B cell (primary cell): ENCODE results near the gene BCOR. TPM values are rescaled to one million over a fixed set of nuclear protein-coding genes. Genes with fewer than 3 reads are reported as not detected.

Experiments
- ATAC-seq: fragments of 200-7000 bp; cut with Tn5 transposase; one replicate; pipeline ENCODE4 v1.10.0; 2021; ENCODE audit warnings: low read depth, mild to moderate bottlenecking, moderate number of reproducible peaks, moderate library complexity
- CTCF ChIA-PET: fragments of 350-600 bp; sonication (Branson Sonifier 250); formaldehyde crosslinking; loops from one replicate; lab custom pipeline; 2021; ENCODE audit warnings: antibody characterized with exemption, inconsistent platforms; lab: Charles Lee
- POLR2A ChIA-PET: fragments of 350-600 bp; sonication (Branson Sonifier 250); formaldehyde crosslinking; loops from one replicate; lab custom pipeline; 2021; ENCODE audit warnings: antibody characterized with exemption; lab: Charles Lee
- DNase-seq: peaks from one replicate; pipeline ENCODE4 v3.0.0; 2013
- H2AFZ ChIP-seq: 2 replicates; pipeline ENCODE4 v1.6.1; 2012; ENCODE audit warnings: mild to moderate bottlenecking, low read depth, low read length; ENCODE audit not compliant: insufficient read depth, poor library complexity, severe bottlenecking
- H3K27ac ChIP-seq, 2 donors: 1 replicate in 1 of 2; 2 replicates in 1 of 2; pipeline ENCODE4 v1.5.1; 2012 to 2013; ENCODE audit warnings: low read length in 2 of 2, mild to moderate bottlenecking in 2 of 2, moderate library complexity in 1 of 2
- H3K27me3 ChIP-seq, 4 experiments: fragments of 200-600 bp in 1 of 4; sonication (generic) in 1 of 4; replicated peaks in 1 of 4; 1 replicate in 2 of 4; 2 replicates in 2 of 4; pipeline versions ENCODE4 v1.6.1 to v1.7.0; 2013 to 2016; ENCODE audit warnings: low read length in 3 of 4, mild to moderate bottlenecking in 2 of 4, mixed read lengths in 1 of 4, moderate library complexity in 1 of 4; ENCODE audit not compliant: insufficient read depth in 4 of 4, control insufficient read depth in 3 of 4; ENCODE audit errors: control extremely low read depth in 1 of 4
- H3K36me3 ChIP-seq, 2 experiments: replicated peaks in 1 of 2; 1 replicate in 1 of 2; 2 replicates in 1 of 2; pipeline versions ENCODE4 v1.6.1 to v1.7.1; 2013; ENCODE audit warnings: low read length in 1 of 2; ENCODE audit not compliant: insufficient read depth in 2 of 2, control insufficient read depth in 1 of 2; ENCODE audit errors: control extremely low read depth in 1 of 2, extremely low read depth in 1 of 2
- H3K4me1 ChIP-seq, 2 donors: fragments of 200-600 bp in 1 of 2; sonication (generic) in 1 of 2; 1 replicate in 1 of 2; 2 replicates in 1 of 2; pipeline versions ENCODE4 v1.5.1 to v1.6.1; 2013 to 2017; ENCODE audit warnings: low read length in 2 of 2; ENCODE audit not compliant: control insufficient read depth in 2 of 2, insufficient read depth in 2 of 2
- H3K4me2 ChIP-seq: replicated peaks from 2 replicates; pipeline ENCODE3; 2012; ENCODE audit warnings: mild to moderate bottlenecking, low read depth, low read length; ENCODE audit not compliant: poor library complexity, severe bottlenecking
- H3K4me3 ChIP-seq, 5 experiments: fragments of 200-600 bp in 1 of 5; sonication (generic) in 1 of 5; 1 replicate in 3 of 5; 2 replicates in 2 of 5; pipeline versions ENCODE4 v1.5.1 to v1.7.0; 2011 to 2016; ENCODE audit warnings: low read length in 4 of 5, mild to moderate bottlenecking in 4 of 5, low read depth in 2 of 5, control low read depth in 1 of 5, moderate library complexity in 1 of 5; ENCODE audit not compliant: insufficient read depth in 1 of 5; ENCODE audit errors: control extremely low read depth in 1 of 5, extremely low read depth in 1 of 5
- H3K79me2 ChIP-seq: fragments of 200-600 bp; sonication (generic); one replicate; pipeline ENCODE4 v1.6.0; 2016; ENCODE audit warnings: low read length; ENCODE audit not compliant: control insufficient read depth, insufficient read depth
- H3K9ac ChIP-seq: fragments of 200-600 bp; sonication (generic); 2 replicates; pipeline ENCODE4 v1.6.1; 2017; ENCODE audit warnings: mild to moderate bottlenecking, low read length, moderate library complexity
- H3K9me3 ChIP-seq, 3 donors: one replicate each; pipeline versions ENCODE4 v1.6.1 to v1.7.1; 2013; ENCODE audit warnings: low read length in 2 of 3; ENCODE audit not compliant: control insufficient read depth in 2 of 3, insufficient read depth in 1 of 3; ENCODE audit errors: control extremely low read depth in 1 of 3
- H4K20me1 ChIP-seq: 2 replicates; pipeline ENCODE4 v1.6.0; 2012; ENCODE audit warnings: mild to moderate bottlenecking, low read length; ENCODE audit not compliant: insufficient read depth, control insufficient read depth, poor library complexity, severe bottlenecking
- H3K27ac Mint-ChIP-seq: one replicate; pipeline ENCODE4 v1.8.0; 2021; ENCODE audit warnings: mixed read lengths
- H3K27me3 Mint-ChIP-seq: one replicate; pipeline ENCODE4 v1.8.0; 2021; ENCODE audit warnings: mixed read lengths
- H3K4me1 Mint-ChIP-seq: one replicate; pipeline ENCODE4 v1.8.0; 2021; ENCODE audit warnings: mixed read lengths
- H3K4me3 Mint-ChIP-seq: one replicate; pipeline ENCODE4 v1.8.0; 2021; ENCODE audit warnings: mixed read lengths
- H3K9me3 Mint-ChIP-seq: one replicate; pipeline ENCODE4 v1.8.0; 2022; ENCODE audit warnings: mixed read lengths; ENCODE audit not compliant: insufficient read depth
- CTCF ChIP-seq: fragments of 200-600 bp; IDR thresholded peaks from one replicate; pipeline ENCODE4 v1.8.0; 2022; ENCODE audit warnings: antibody characterized with exemption, mild to moderate bottlenecking
- EZH2 ChIP-seq: IDR thresholded peaks from 2 replicates; pipeline ENCODE4 v1.6.1; 2012; ENCODE audit warnings: borderline replicate concordance, low read depth, mild to moderate bottlenecking, moderate library complexity, low read length; ENCODE audit not compliant: insufficient read depth, poor library complexity, severe bottlenecking
- WGBS: methylation state at CpG from one replicate; pipeline ENCODE4 v1.1.5; 2013; ENCODE audit warnings: missing lambda C conversion rate; ENCODE audit not compliant: insufficient coverage; 5-methylcytosine and 5-hydroxymethylcytosine counted together
- intact Hi-C: fragments of 100-400 bp; cut with micrococcal nuclease; formaldehyde crosslinking; loops from one replicate; pipeline ENCODE4 v1.10.0; 2022
- polyA plus RNA-seq: library from polyadenylated mRNA; depleted of rRNA; stranded (reverse); fragments of >200 nt; gene quantifications from 2 replicates; pipeline ENCODE4 v1.2.3, GENCODE V29; 2012
- total RNA-seq, 2 donors: library from RNA; stranded (reverse); fragments of 120-200 nt in 1 of 2; gene quantifications; 1 replicate in 1 of 2; 2 replicates in 1 of 2; pipeline versions ENCODE4 v1.2.3 to v1.2.4, GENCODE V29; 2013 to 2022

BCOR gene
- total and polyA plus RNA-seq, 2 donors (not counting 1 experiment from before 2014, with no cell fraction given) = 19.0 to 65.3 TPM

GRCh38 chrX:40058719-40059118 lies 39.0 kb downstream of the BCOR start:
- Histone ChIP-seq H3K27me3 (no peaks in the 10 kb centered on the region), H3K4me1 (no peaks in the 10 kb centered on the region), H3K9me3 (no peaks in the 10 kb centered on the region), H3K4me2 (no peak overlapping the region), H3K79me2 (peaks cover 3% of the 10 kb centered on the region), H4K20me1 (peaks cover 40% of the 10 kb centered on the region), H3K36me3 (peaks cover 0 to 80% of the 10 kb centered on the region in 2 experiments), H3K4me3 (no peak overlapping the region), H2AFZ (no peak overlapping the region), H3K9ac (no peak overlapping the region), H3K27ac (no peak overlapping the region)
- ATAC-seq (no peak), DNase-seq (no peak)
- Mint-ChIP-seq H3K9me3 (no peaks in the 10 kb centered on the region), H3K27me3 (no peaks in the 10 kb centered on the region), H3K27ac (no peak overlapping the region), H3K4me1 (no peaks in the 10 kb centered on the region), H3K4me3 (no peak overlapping the region)
- no peak for TF ChIP-seq CTCF
- no peak for TF ChIP-seq EZH2
- intact Hi-C loops = no loop called here
- ChIA-PET CTCF (interaction anchor here (0.7 kb wide), 1 partner anchor 48 kb away, joined by 4 read pairs; no protein-coding TSS in a partner anchor), POLR2A (no interaction called here)
- WGBS = 98% methylated on average over 8 of the region's 11 CpGs

DNA sequence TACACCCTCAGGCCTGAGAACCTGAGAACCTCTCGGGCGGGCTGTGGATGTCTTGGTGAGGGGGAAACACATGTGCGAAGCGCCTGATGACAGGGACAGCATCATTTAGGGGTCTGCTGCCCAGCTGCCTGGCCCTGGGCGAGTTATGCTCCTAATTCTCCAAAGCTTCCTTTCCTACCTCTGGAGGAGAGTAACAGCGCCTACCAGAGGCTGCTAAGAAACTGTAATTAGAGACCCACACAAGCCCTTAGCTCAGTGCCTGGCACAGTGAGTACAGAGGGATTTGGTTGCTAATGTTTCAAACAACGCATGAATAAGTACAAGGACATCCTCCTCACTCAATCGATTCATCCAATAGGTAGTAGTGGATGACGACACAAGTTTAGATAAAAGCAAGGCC lies 40.4 kb downstream of the BCOR start:
- no peak for ATAC-seq
- TF ChIP-seq CTCF (no peak), EZH2 (no peak)
- Histone ChIP-seq H3K27ac (no peak overlapping the region), H3K9me3 (peaks cover 0 to 7% (median 5%) of the 10 kb centered on the region in 3 donors), H3K4me3 (no peak overlapping the region), H3K4me1 (no peaks in the 10 kb centered on the region), H3K79me2 (no peaks in the 10 kb centered on the region), H4K20me1 (peaks cover 31% of the 10 kb centered on the region), H3K4me2 (no peak overlapping the region), H3K36me3 (peaks cover 2 to 84% of the 10 kb centered on the region in 2 experiments), H3K9ac (no peak overlapping the region), H2AFZ (no peak overlapping the region), H3K27me3 (no peaks in the 10 kb centered on the region)
- POLR2A ChIA-PET = no interaction called here
- Mint-ChIP-seq H3K4me3 (no peak overlapping the region), H3K27ac (no peak overlapping the region), H3K9me3 (no peaks in the 10 kb centered on the region), H3K4me1 (no peaks in the 10 kb centered on the region), H3K27me3 (no peaks in the 10 kb centered on the region)
- intact Hi-C loops = no loop called here
- WGBS = no CpG with 5 or more reads among the region's 9 CpGs
- CTCF ChIA-PET = interaction anchor here (1.4 kb wide), 1 partner anchor 19 kb away, joined by 3 read pairs; no protein-coding TSS in a partner anchor
- DNase-seq = no peak
